SH-SY5Y (cell line): Measurements from ENCODE around the gene CADPS2.

Experiments
- GATA2 ChIP-seq: IDR thresholded peaks from 2 replicates; pipeline ENCODE4 v1.6.1; 2011; ENCODE audit warnings: mild to moderate bottlenecking, low read depth, low read length
- GATA3 ChIP-seq: IDR thresholded peaks from 2 replicates; pipeline ENCODE4 v1.6.1; 2011; ENCODE audit warnings: low read depth, mild to moderate bottlenecking, low read length, moderate library complexity

DNA sequence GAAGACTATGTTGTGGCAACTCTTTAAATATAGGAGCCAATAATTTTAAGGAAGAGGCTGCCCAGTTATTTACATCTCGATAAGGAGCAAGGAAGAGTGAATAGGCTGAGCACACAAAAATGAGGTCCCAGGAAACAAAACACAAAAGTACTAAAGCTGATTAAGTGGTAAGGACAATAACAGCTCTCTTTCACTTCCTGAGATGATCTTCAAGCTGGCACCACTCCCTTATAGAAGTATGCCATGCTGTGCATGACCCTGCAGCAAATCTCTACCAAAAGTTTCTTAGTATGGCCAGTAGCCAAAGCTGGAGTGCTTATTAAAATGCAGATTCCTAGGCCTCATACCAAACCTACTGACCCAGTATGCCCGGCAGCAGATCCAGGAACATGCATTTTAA is 39.7 kb downstream of the CADPS2 start:
- no peak for TF ChIP-seq GATA3
- no peak for TF ChIP-seq GATA2
